ENCODE measurements around the gene ZFAND5.

ZFAND5 gene

GRCh38 chr9:72363908-72364678 lies 915 bp downstream of the ZFAND5 start:
- intact Hi-C loops (cut with DNase I) = loop anchor here (5.0 to 10.0 kb wide), 2 partner anchors 121 to 228 kb away; no protein-coding TSS in a partner anchor
- DNase-seq = peak; percentile 36 to 94 (median 53)

GRCh38 chr9:72363236-72363635 lies 1.8 kb downstream of the ZFAND5 start:
- DNase-seq = no peak

GRCh38 chr9:72362680-72363139 lies 2.3 kb downstream of the ZFAND5 start:
- intact Hi-C loops (cut with DNase I) = loop anchor here (5.0 to 10.0 kb wide), 2 partner anchors 122 to 230 kb away; no protein-coding TSS in a partner anchor
- peak; percentile 75 to 97 (median 81) for DNase-seq

More at GRCh38 chr9:72363236-72363635, 1.8 kb downstream of the ZFAND5 start:
- intact Hi-C loops (cut with DNase I) = loop anchor here (5.0 to 10.0 kb wide), 2 partner anchors 122 to 229 kb away; no protein-coding TSS in a partner anchor

GRCh38 chr9:72362118-72362531 lies 2.9 kb downstream of the ZFAND5 start:
- intact Hi-C loops (cut with DNase I) = loop anchor here (5.0 to 10.0 kb wide), 2 partner anchors 123 to 230 kb away; no protein-coding TSS in a partner anchor
- no peak for DNase-seq

- intact Hi-C loops (cut with DNase I) = loop anchor here (5.0 to 10.0 kb wide), 2 partner anchors 124 to 231 kb away; no protein-coding TSS in a partner anchor
- DNase-seq = no peak
Observed at GRCh38 chr9:72361217-72361616, 3.8 kb downstream of the ZFAND5 start.

- no peak for DNase-seq
- intact Hi-C loops (cut with DNase I) = loop anchor here (5.0 to 10.0 kb wide), 2 partner anchors 124 to 232 kb away; no protein-coding TSS in a partner anchor
Observed at GRCh38 chr9:72360324-72360723, 4.7 kb downstream of the ZFAND5 start.

- peak in 1 of 10 donors; percentile 11 for DNase-seq
- intact Hi-C loops (cut with DNase I) = loop anchor here (10.0 kb wide), 1 partner anchor 469 kb away; no protein-coding TSS in a partner anchor
Observed at GRCh38 chr9:72356041-72356582, 8.9 kb downstream of the ZFAND5 start.

GRCh38 chr9:72355153-72355552 lies 9.9 kb downstream of the ZFAND5 start:
- no peak for DNase-seq
- intact Hi-C loops (cut with DNase I) = loop anchor here (10.0 kb wide), 1 partner anchor 470 kb away; no protein-coding TSS in a partner anchor

GRCh38 chr9:72354704-72355103 lies 10.3 kb downstream of the ZFAND5 start:
- intact Hi-C loops (cut with DNase I) = loop anchor here (10.0 kb wide), 1 partner anchor 470 kb away; no protein-coding TSS in a partner anchor
- DNase-seq = no peak

- no peak for DNase-seq
- intact Hi-C loops (cut with DNase I) = loop anchor here (10.0 kb wide), 1 partner anchor 471 kb away; no protein-coding TSS in a partner anchor
Observed at GRCh38 chr9:72353455-72354116, 11.4 kb downstream of the ZFAND5 start.

GRCh38 chr9:72352911-72353388 lies 12.1 kb downstream of the ZFAND5 start:
- DNase-seq = no peak
- intact Hi-C loops (cut with DNase I) = loop anchor here (10.0 kb wide), 1 partner anchor 472 kb away; no protein-coding TSS in a partner anchor

GRCh38 chr9:72351538-72352453 lies 13.2 kb downstream of the ZFAND5 start:
- intact Hi-C loops (cut with DNase I) = loop anchor here (10.0 kb wide), 1 partner anchor 473 kb away; no protein-coding TSS in a partner anchor

GRCh38 chr9:72349911-72350310 lies 15.1 kb downstream of the ZFAND5 start:
- no peak for DNase-seq
- intact Hi-C loops (cut with DNase I) = loop anchor here (10.0 kb wide), 1 partner anchor 475 kb away; no protein-coding TSS in a partner anchor

More at GRCh38 chr9:72351538-72352453, 13.2 kb downstream of the ZFAND5 start:
- DNase-seq = peak in 1 of 10 donors; percentile 66

GRCh38 chr9:72349240-72349639 lies 15.8 kb downstream of the ZFAND5 start:
- DNase-seq = no peak
- intact Hi-C loops (cut with DNase I) = no loop called here

GRCh38 chr9:72346333-72346732 lies 18.7 kb downstream of the ZFAND5 start:
- DNase-seq = no peak
- intact Hi-C loops (cut with DNase I) = no loop called here

GRCh38 chr9:72338631-72339030 lies 26.4 kb downstream of the ZFAND5 start:
- no peak for DNase-seq

GRCh38 chr9:72337286-72337685 lies 27.7 kb downstream of the ZFAND5 start:
- intact Hi-C loops (cut with DNase I) = no loop called here
- no peak for DNase-seq

More at GRCh38 chr9:72338631-72339030, 26.4 kb downstream of the ZFAND5 start:
- intact Hi-C loops (cut with DNase I) = no loop called here

- intact Hi-C loops (cut with DNase I) = no loop called here
- DNase-seq = no peak
Observed at GRCh38 chr9:72334658-72335337, 30.2 kb downstream of the ZFAND5 start.

Measured in posterior cingulate gyrus (tissue), 11 donors.